Activated T-cell treated with anti-CD3 and anti-CD28 coated beads, Interleukin-2, amount 50 U/mL, for 48 hours (primary cell): ENCODE data around the gene HRH2.
"Not testable (repeated sequence)": the region's sequence is repeated elsewhere in the genome, so short reads cannot be mapped to it uniquely, and the experiment has no call there.

Experiments
- DNase-seq, 2 experiments: peaks; one replicate each; pipeline ENCODE4 v3.0.0-alpha.2; 2020

The HRH2 gene

GRCh38 chr5:175745210-175745609 lies 87.3 kb downstream of the HRH2 start:
- no peak for DNase-seq

GRCh38 chr5:175746851-175747250 lies 89.0 kb downstream of the HRH2 start:
- DNase-seq: peak in 1 of 2 experiments; percentile 9

- DNase-seq: peak in 1 of 2 experiments; percentile 7
Observed at GRCh38 chr5:175747539-175748060, 89.7 kb downstream of the HRH2 start.

GRCh38 chr5:175748650-175749049 lies 90.8 kb downstream of the HRH2 start:
- DNase-seq: peak in 1 of 2 experiments; percentile 7

- no peak for DNase-seq
Observed at GRCh38 chr5:175749591-175749990, 91.7 kb downstream of the HRH2 start.

- no peak for DNase-seq
Observed at GRCh38 chr5:175750511-175750931, 92.7 kb downstream of the HRH2 start.

- no peak for DNase-seq
Observed at GRCh38 chr5:175751369-175751768, 93.5 kb downstream of the HRH2 start.

GRCh38 chr5:175752826-175753535 lies 95.1 kb downstream of the HRH2 start:
- DNase-seq: no peak

- no peak for DNase-seq
Observed at GRCh38 chr5:175753536-175754402, 95.9 kb downstream of the HRH2 start.

- DNase-seq: not testable (repeated sequence)
Observed at GRCh38 chr5:175759991-175760390, 102.1 kb downstream of the HRH2 start.
